Mucosa of rectum (tissue), 2 donors: ENCODE data around the gene TBC1D2B.

Source experiments
- H3K27ac ChIP-seq, 2 donors: one replicate each; pipeline ENCODE4 v1.7.0; 2013; ENCODE audit warnings: inconsistent platforms in 2 of 2, low read depth in 2 of 2, low read length in 2 of 2
- H3K27me3 ChIP-seq, 2 donors: one replicate each; pipeline ENCODE4 v1.7.0; 2013; ENCODE audit warnings: low read length in 2 of 2; ENCODE audit not compliant: control insufficient read depth in 2 of 2, insufficient read depth in 2 of 2
- H3K36me3 ChIP-seq, 2 donors: one replicate each; pipeline ENCODE4 v1.7.0; 2013; ENCODE audit warnings: low read length in 2 of 2; ENCODE audit not compliant: control insufficient read depth in 2 of 2, insufficient read depth in 2 of 2
- H3K4me1 ChIP-seq, 2 donors: one replicate each; pipeline ENCODE4 v1.7.0; 2013; ENCODE audit warnings: low read length in 2 of 2, mild to moderate bottlenecking in 1 of 2; ENCODE audit not compliant: control insufficient read depth in 2 of 2, insufficient read depth in 2 of 2
- H3K4me3 ChIP-seq, 2 donors: one replicate each; pipeline ENCODE4 v1.7.0; 2013; ENCODE audit warnings: low read length in 2 of 2
- H3K9ac ChIP-seq, 2 donors: one replicate each; pipeline ENCODE4 v1.7.0; 2013; ENCODE audit warnings: low read length in 2 of 2, low read depth in 1 of 2, mild to moderate bottlenecking in 1 of 2
- H3K9me3 ChIP-seq, 2 donors: one replicate each; pipeline ENCODE4 v1.7.0; 2013; ENCODE audit warnings: low read length in 2 of 2; ENCODE audit not compliant: control insufficient read depth in 2 of 2
- donor health status: healthy.
- donor health status: Normal muscosa, but diverticular disease.

Gene TBC1D2B

DNA sequence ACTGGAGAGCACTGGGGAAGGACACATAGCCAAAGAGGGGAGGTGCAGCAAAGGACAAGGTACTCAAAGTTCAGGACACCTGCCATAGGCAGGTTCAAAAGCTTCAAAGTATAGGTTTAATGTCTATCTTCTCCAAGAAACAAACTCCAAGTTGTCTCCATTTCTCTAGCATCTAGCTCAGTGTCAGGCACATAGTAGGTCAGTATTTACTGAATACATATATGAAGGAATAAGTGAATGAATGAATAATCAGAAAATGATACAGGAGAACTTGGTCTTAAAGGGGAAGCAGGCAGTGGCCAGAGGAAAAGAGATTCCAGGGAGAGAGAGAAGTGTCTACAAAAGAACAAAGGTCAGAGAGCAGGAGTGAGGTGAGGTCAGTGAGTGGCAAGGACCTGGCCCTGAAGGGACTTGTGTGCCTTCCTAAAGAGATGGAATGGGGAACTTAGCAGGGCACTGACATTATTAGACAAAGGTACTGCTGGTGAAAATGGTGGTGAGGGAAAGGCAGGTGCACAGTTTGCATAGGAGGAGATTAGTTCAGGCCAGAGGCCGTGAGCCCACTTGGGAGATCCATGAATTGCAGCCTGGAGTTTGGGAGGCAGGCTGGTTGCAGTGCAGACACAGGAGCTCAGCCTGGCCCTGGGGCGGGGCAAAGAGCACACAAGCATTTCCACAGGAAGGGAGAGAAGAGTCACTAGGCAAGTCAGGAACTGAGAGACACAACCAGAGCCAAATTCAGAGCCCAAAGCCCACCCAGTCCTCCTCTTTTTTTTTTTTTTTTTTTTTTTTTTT lies 21.4 kb downstream of the TBC1D2B start:
- peak overlapping the region; percentile 82 to 85 for H3K27ac ChIP-seq
- H3K9ac ChIP-seq, result peak overlapping the region in 1 of 2 donors; percentile 59
- H3K9me3 ChIP-seq, result no peaks in the 10 kb centered on the region
- H3K4me3 ChIP-seq, result peak overlapping the region; percentile 6 to 16
- H3K4me1 ChIP-seq, result peaks cover 46 to 49% of the 10 kb centered on the region in 2 donors
- peaks cover 11 to 12% of the 10 kb centered on the region in 2 donors for H3K36me3 ChIP-seq
- no peaks in the 10 kb centered on the region for H3K27me3 ChIP-seq

DNA sequence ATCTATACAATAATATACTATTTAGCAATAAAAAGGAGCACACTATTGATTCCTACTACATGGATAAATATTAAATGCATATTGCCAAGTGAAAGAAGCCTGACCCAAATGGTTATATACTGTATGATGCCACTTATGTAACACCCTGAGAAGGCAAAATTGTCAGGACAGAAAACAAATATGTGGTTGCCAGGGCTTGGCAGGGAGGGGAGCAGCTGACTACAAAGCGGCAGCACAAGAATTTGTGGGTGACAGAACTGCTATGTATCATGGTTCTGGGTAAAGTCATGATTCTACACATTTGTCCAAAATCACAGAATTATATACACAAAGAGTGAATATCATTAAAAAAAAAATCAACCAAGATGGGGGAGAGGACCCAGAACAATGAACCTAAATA lies 22.5 kb downstream of the TBC1D2B start:
- no peak overlapping the region for H3K4me3 ChIP-seq
- peaks cover 58 to 60% of the 10 kb centered on the region in 2 donors for H3K4me1 ChIP-seq
- H3K27ac ChIP-seq, result peak overlapping the region in 1 of 2 donors; percentile 12
- peaks cover 11 to 12% of the 10 kb centered on the region in 2 donors for H3K36me3 ChIP-seq
- H3K9me3 ChIP-seq, result no peaks in the 10 kb centered on the region
- no peaks in the 10 kb centered on the region for H3K27me3 ChIP-seq
- H3K9ac ChIP-seq, result peak overlapping the region in 1 of 2 donors; percentile 1

DNA sequence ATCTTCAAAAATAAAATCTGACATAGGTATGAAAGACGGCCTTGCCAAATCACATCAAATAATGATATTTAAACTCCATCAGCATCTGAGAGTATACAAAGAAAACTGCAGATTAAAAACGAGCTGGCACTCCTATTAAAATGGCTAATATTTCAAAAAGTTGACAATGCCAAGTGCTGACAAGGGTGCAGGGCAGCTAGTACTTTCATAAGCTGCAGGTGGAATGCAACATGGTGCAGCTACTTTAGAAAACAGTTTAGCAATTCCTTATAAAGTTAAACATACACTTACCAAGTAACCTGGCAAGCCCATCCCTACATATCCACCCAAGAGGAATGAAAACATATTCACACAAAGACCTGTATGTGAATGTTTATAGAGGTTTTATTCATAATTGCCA lies 23.0 kb downstream of the TBC1D2B start:
- H3K9ac ChIP-seq, result no peak overlapping the region
- H3K9me3 ChIP-seq, result no peaks in the 10 kb centered on the region
- H3K27me3 ChIP-seq, result no peaks in the 10 kb centered on the region
- H3K4me1 ChIP-seq, result peaks cover 62% of the 10 kb centered on the region in 2 donors
- H3K27ac ChIP-seq, result no peak overlapping the region
- peaks cover 12 to 14% of the 10 kb centered on the region in 2 donors for H3K36me3 ChIP-seq
- H3K4me3 ChIP-seq, result no peak overlapping the region

DNA sequence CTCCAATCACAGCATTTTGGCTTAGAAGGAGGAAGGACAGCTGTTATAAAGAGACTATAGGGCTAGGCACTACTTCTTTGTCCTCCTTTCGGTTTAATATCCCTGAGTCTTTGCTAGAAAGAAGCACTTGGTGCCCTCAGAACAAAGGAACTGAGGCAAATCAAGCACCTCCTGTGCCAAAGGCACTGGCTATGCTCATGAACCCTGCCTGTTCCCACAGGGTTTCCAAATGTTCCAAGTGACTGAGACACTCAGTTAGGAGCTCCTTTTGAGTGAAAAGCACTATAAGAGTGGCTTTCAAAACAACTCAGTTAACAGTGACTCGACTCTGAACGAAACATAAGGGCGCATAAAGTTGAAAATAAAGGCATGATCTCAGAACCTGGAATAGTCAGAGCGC lies 25.0 kb downstream of the TBC1D2B start:
- Histone ChIP-seq H3K27ac (peak overlapping the region; percentile 52 to 76), H3K27me3 (no peaks in the 10 kb centered on the region), H3K36me3 (peaks cover 12 to 18% of the 10 kb centered on the region in 2 donors), H3K4me3 (no peak overlapping the region), H3K9me3 (no peaks in the 10 kb centered on the region), H3K9ac (no peak overlapping the region), H3K4me1 (peaks cover 65 to 67% of the 10 kb centered on the region in 2 donors)

DNA sequence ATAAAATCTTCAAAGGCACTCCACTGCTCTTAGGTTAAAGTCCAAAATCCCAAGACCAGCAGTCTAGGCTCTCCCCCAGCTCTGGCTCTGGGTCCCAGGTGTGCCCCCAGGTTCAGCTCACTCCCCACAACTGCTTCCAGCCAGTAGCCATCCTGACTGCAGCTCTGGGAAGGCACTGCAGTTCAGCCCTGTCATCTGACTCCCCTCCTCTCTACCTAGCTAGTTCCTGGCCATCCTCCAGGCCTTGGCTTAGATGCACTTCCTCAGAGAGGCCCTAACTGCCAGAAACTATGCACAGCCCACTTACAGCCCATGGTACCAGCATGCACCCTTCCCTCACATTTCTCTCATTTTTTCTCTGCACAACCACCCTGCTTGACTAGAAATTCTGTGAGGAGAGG lies 25.5 kb downstream of the TBC1D2B start:
- Histone ChIP-seq H3K4me1 (peaks cover 68 to 70% of the 10 kb centered on the region in 2 donors), H3K27ac (peak overlapping the region; percentile 52 to 76), H3K36me3 (peaks cover 12 to 18% of the 10 kb centered on the region in 2 donors), H3K27me3 (no peaks in the 10 kb centered on the region), H3K9me3 (no peaks in the 10 kb centered on the region), H3K4me3 (no peak overlapping the region), H3K9ac (no peak overlapping the region)

DNA sequence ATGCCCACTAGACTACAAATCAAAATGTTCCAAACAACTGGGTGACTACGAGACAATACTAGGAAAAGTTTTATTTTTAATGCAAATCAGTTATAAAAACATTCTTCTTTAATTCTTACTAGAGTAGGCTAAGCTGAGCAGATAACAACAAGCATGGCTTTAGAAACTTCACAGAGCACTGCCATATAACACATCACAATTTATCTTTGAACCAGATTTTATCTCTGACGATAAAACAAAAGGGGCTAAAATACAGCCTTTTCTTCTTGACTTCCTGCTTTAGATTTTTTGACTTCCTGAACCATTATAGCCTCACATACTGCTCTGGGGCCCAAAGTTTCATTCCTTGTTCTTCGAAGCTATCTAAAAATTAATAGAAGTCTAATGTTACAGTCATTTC lies 25.9 kb downstream of the TBC1D2B start:
- peaks cover 68 to 70% of the 10 kb centered on the region in 2 donors for H3K4me1 ChIP-seq

DNA sequence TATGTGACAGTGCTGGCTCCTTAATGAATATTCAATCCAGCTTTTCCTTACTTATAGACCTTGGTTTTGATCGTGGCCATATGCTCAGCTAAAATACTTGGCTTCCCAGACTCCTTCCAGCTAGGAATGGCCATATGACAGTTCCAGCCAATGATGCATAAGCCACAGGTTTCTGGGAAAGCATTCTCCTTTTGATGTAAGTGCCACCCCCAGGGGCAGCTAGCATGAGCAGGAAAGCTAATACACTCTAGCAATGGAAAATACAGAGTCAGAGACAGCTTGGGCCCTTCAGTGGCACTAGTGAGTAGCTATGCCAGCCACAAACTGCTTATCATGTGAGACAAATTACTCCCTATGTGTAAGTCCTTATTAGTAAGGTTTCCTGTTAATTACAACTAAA lies 26.7 kb downstream of the TBC1D2B start:
- Histone ChIP-seq H3K36me3 (peaks cover 12 to 18% of the 10 kb centered on the region in 2 donors), H3K4me1 (peaks cover 64 to 66% of the 10 kb centered on the region in 2 donors), H3K4me3 (peak overlapping the region in 1 of 2 donors; percentile 0), H3K9ac (peak overlapping the region in 1 of 2 donors; percentile 18), H3K27ac (peak overlapping the region; percentile 52 to 76), H3K27me3 (no peaks in the 10 kb centered on the region), H3K9me3 (no peaks in the 10 kb centered on the region)

More for the DNA sequence above, 25.9 kb downstream of the TBC1D2B start:
- no peaks in the 10 kb centered on the region for H3K27me3 ChIP-seq
- no peaks in the 10 kb centered on the region for H3K9me3 ChIP-seq
- no peak overlapping the region for H3K9ac ChIP-seq
- H3K36me3 ChIP-seq, result peaks cover 12 to 18% of the 10 kb centered on the region in 2 donors
- peak overlapping the region in 1 of 2 donors; percentile 29 for H3K4me3 ChIP-seq
- peak overlapping the region; percentile 52 to 76 for H3K27ac ChIP-seq

DNA sequence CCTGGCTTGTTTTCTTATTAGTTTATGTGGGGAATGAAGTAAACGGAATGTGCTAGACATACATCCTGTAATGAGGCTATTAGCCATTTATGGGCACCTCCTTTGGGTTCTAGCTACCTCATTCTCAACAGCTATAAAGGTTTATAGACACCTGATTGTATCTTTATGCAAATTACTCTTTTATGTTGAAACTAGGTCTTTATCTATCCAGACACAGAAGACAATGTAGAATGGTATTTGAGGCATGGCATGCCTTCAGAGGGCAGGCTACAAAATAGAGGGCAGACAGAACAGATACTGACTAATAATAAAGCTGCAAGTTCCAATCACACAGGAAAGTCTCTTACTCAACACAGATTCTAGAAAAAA lies 27.1 kb downstream of the TBC1D2B start:
- peak overlapping the region; percentile 52 to 76 for H3K27ac ChIP-seq
- H3K36me3 ChIP-seq, result peaks cover 12 to 18% of the 10 kb centered on the region in 2 donors
- no peaks in the 10 kb centered on the region for H3K9me3 ChIP-seq
- peak overlapping the region in 1 of 2 donors; percentile 18 for H3K9ac ChIP-seq
- H3K27me3 ChIP-seq, result no peaks in the 10 kb centered on the region
- H3K4me1 ChIP-seq, result peaks cover 60 to 64% of the 10 kb centered on the region in 2 donors
- H3K4me3 ChIP-seq, result no peak overlapping the region

DNA sequence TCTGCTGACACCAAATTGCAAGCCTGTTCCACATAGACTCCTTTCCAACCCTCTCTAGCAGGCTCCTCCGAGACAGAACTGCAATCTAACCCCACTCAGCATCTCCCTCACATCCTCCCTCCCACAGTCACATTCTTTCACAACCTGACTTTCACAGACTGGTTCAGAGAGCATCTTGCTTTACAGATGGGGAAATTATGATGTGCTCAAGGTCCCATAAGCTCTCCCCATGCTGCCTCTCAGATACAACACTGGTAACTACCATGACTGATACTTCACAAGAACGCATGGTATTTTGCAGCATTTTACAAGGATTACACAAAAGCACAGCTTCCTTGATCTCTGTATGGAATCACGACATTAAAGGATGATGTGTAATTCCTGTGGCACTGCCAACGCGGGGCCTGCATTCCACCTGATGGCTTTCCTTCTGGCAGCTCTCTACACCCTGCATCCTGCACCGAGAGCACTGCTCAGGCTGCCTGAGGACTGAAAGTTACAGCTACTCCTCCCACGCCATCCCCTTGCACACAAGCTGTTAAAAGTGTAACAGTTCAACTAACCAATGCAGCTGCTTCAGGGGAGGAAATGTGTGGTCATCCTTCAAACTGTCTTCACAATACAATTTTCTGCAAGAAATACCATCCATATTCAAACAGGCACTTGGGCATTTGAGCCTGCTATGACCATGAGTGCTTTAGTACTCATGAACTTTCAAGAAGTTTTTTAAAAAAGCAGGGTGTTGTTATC lies 27.6 kb downstream of the TBC1D2B start:
- H3K9me3 ChIP-seq, result no peaks in the 10 kb centered on the region
- H3K9ac ChIP-seq, result no peak overlapping the region
- no peak overlapping the region for H3K4me3 ChIP-seq
- peaks cover 12 to 18% of the 10 kb centered on the region in 2 donors for H3K36me3 ChIP-seq
- peak overlapping the region; percentile 52 to 76 for H3K27ac ChIP-seq
- H3K27me3 ChIP-seq, result no peaks in the 10 kb centered on the region
- peaks cover 60 to 64% of the 10 kb centered on the region in 2 donors for H3K4me1 ChIP-seq

DNA sequence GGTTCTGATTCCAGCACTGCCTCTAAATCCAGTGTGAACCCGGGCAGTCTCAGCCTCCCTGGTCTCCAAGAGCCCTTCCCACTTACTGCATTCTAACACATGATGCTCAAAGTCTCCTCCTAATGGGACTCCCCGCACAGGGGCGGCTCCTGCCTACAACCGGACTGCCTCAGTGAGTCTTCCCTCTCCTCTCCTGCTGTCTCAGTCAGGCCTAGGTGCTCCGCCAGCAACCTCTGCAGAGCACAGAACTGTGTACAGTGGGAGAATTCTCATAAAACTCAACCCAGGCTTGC lies 28.9 kb downstream of the TBC1D2B start:
- Histone ChIP-seq H3K9ac (no peak overlapping the region), H3K4me1 (peaks cover 66 to 70% of the 10 kb centered on the region in 2 donors), H3K4me3 (no peak overlapping the region), H3K27me3 (no peaks in the 10 kb centered on the region), H3K27ac (peak overlapping the region; percentile 46 to 61), H3K36me3 (peaks cover 13 to 25% of the 10 kb centered on the region in 2 donors), H3K9me3 (no peaks in the 10 kb centered on the region)
